Ishikawa (cell line): ENCODE results near the gene ANKRD6.

Experiments
- FOXM1 ChIP-seq: IDR thresholded peaks from 2 replicates; pipeline ENCODE4 v1.6.1; 2012; ENCODE audit warnings: low read depth, borderline replicate concordance
- MAX ChIP-seq: IDR thresholded peaks from 2 replicates; pipeline ENCODE4 v1.6.1; 2012
- TAF1 ChIP-seq: IDR thresholded peaks from 2 replicates; pipeline ENCODE4 v1.6.1; 2012; ENCODE audit warnings: low read depth, mild to moderate bottlenecking
- TCF12 ChIP-seq: IDR thresholded peaks from 2 replicates; pipeline ENCODE4 v1.6.1; 2012; ENCODE audit warnings: low read depth
- ZBTB7A ChIP-seq: IDR thresholded peaks from 2 replicates; pipeline ENCODE4 v1.6.1; 2012; ENCODE audit warnings: low read depth

GRCh38 chr6:89436226-89436625 lies 3.3 kb downstream of the ANKRD6 start:
- TF ChIP-seq TCF12 (no peak), ZBTB7A (no peak), MAX (no peak), FOXM1 (no peak), TAF1 (no peak)
